Astrocyte of the spinal cord (primary cell): Measurements from ENCODE around the gene PRKCSH.
A peak's percentile ranks its signal among the peaks of the same experiment; 100 is the strongest.
"Not testable (repeated sequence)": the region's sequence is repeated elsewhere in the genome, so short reads cannot be mapped to it uniquely, and the experiment has no call there.

Experiments used
- DNase-seq: peaks from one replicate; pipeline ENCODE4 v3.0.0; 2011; ENCODE audit warnings: low read depth, low spot score
- H3K4me3 ChIP-seq: 2 replicates; pipeline ENCODE4 v1.5.1; 2011; ENCODE audit warnings: low read depth, mild to moderate bottlenecking, low read length, moderate library complexity
- CTCF ChIP-seq: IDR thresholded peaks from 2 replicates; pipeline ENCODE4 v1.5.1; 2012; ENCODE audit warnings: low read depth, mild to moderate bottlenecking, low read length, inconsistent platforms
- in situ Hi-C: cut with HindIII; loops from 2 replicates; pipeline ENCODE4 v1.10.0; 2017; ENCODE audit warnings: low sequenced_read_pairs

The PRKCSH gene

GRCh38 chr19:11451327-11451870 is 16.0 kb downstream of the PRKCSH start:
- H3K4me3 ChIP-seq, result no peak overlapping the region
- in situ Hi-C loops, result no loop called here
- TF ChIP-seq CTCF, result no peak
- no peak for DNase-seq

DNA sequence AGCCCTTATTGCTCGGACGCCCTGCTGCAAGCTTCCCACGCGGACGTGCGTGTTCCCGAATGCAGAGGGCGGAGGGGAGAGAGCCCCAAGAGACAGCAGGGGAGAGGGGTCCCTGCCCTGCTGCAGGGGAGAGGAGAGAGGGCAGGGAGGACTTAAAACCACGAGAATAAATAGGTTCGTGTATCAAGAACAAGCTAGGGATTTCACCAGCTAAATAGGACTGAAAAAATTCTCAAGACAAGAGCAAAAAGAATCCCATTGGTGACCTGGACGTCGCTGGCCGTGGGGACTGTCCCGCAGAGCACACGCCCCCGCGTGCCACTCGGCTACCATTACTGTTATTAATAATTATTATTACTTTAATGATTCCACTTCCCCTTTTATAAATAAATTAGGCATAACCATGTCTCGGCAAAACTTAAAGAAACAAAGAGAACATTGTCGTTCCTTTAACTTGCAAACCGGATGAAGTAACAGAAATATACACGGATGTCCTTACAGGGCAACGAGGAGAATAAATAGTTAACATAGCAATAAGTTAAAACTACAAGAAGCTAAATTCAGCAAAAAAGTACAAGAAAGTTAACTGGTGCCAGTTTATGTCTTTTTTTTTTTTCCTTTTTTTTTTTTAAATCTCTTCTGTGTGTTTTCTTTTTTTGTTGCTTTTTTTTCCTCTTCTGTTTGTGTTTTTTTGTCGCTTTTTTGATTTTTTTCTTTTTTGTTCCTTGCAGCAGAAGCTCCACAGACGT is 16.6 kb downstream of the PRKCSH start:
- no peak for TF ChIP-seq CTCF
- H3K4me3 ChIP-seq, result no peak overlapping the region
- no peak for DNase-seq
- in situ Hi-C loops, result no loop called here

DNA sequence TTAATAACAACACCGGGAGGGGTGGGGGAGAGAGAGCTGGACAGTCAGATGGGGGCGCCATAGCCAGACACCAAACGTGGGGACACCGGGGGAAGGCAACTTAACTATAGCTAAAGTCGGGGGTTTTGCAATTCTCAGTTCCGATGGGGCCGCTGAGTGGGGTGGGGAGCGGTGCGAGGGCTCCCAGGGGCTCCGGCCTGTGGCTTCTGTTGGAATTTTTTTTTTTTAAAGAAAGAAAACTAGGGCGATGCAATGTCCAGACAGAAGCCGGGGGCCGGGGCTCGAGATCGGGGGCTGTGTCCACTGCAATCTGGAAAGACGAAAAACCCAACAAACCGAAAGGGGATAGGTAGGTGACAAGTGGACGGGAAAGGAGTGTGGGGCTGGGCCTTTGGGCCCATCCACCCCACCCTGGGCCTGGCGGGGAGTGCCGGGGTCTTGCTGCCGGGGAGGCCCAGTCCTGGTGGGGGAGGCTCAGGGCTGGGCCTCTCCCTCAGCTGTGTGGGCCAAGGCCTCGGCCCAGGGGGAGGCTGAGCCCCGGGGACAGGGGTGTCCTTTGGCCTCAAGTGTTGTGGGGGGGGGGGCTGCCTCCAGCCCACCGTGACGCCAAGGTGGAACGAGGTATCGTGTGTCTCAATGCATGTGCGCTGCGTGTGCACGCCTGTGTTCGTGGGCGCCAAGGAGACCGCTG is 17.3 kb downstream of the PRKCSH start:
- in situ Hi-C loops, result no loop called here
- DNase-seq, result no peak
- H3K4me3 ChIP-seq, result no peak overlapping the region
- TF ChIP-seq CTCF, result peak; percentile 25

- peak; percentile 47 for TF ChIP-seq CTCF
- no peak overlapping the region for H3K4me3 ChIP-seq
- in situ Hi-C loops, result no loop called here
- DNase-seq, result no peak
Measured at GRCh38 chr19:11453468-11454341, 18.3 kb downstream of the PRKCSH start.

DNA sequence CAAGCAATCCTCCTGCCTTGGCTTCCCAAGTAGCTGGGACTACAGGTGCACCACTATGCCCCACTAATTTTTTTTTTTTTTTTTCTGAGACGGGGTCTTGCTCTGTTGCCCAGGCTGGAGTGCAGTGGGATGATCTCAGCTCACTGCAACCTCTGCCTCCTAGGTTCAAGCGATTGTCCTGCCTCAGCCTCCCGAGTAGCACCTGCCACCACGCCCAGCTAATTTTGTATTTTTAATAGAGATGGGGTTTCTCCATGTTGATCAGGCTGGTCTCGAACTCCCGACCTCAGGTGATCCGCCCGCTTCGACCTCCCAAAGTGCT is 19.8 kb downstream of the PRKCSH start:
- in situ Hi-C loops, result not testable (repeated sequence)

GRCh38 chr19:11456659-11457058 is 21.2 kb downstream of the PRKCSH start:
- H3K4me3 ChIP-seq, result no peak overlapping the region
- in situ Hi-C loops, result no loop called here
- no peak for DNase-seq
- TF ChIP-seq CTCF, result no peak

More for the DNA sequence above, 19.8 kb downstream of the PRKCSH start:
- not testable (repeated sequence) for DNase-seq, H3K4me3 ChIP-seq
